ENCODE results near the gene RAMP3.
A peak's percentile ranks its signal among the peaks of the same experiment; 100 is the strongest.
"Not testable (repeated sequence)": the region's sequence is repeated elsewhere in the genome, so short reads cannot be mapped to it uniquely, and the experiment has no call there.

RAMP3 gene

DNA sequence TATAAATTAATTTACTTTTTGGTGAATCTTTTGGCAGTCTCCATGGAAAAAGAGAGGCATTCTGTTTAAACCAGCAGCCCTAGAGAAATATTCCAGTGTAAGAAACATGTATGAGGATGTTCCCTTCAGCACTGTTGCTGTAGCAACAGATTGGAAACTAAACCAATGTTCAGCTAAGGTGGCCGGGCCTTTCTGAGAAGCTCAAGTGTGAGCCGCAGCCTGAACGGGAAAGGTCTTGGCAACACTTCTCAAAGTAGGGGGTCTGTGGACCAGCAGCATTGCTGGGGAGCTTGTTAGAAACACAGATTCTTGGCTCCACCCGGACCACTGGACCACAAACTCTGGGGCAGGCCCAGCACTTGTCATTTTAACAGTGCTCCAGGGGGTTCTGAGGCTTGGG is 36.2 kb downstream of the RAMP3 start:
- no peak for DNase-seq (ENCODE audit: low read depth in 2 of 2)

- DNase-seq (ENCODE audit: low read depth in 2 of 2) = peak; percentile 37 to 69
Measured at GRCh38 chr7:45196374-45196773, 38.8 kb downstream of the RAMP3 start.

GRCh38 chr7:45197461-45197860 is 39.9 kb downstream of the RAMP3 start:
- DNase-seq (ENCODE audit: low read depth in 2 of 2) = no peak

DNA sequence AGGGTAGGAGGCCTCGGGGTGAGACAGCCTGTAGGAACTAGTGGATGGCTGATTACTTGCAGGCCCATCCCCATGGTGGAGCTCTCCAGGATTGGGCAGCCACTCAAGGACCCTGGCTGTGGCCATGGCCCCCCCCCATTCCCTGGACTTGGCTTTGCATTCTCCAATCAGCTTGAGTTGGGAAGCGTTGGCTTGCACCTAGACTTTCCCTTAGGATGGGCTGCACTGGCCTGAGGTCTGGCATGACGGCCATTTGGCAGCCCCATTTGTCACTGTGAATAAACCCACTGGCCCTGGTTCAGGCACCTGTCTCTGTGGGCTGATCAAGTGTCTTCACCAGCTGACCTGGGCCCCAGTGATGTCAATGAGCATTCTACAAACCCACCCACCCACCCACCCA is 41.4 kb downstream of the RAMP3 start:
- no peak for DNase-seq (ENCODE audit: low read depth in 2 of 2)

DNA sequence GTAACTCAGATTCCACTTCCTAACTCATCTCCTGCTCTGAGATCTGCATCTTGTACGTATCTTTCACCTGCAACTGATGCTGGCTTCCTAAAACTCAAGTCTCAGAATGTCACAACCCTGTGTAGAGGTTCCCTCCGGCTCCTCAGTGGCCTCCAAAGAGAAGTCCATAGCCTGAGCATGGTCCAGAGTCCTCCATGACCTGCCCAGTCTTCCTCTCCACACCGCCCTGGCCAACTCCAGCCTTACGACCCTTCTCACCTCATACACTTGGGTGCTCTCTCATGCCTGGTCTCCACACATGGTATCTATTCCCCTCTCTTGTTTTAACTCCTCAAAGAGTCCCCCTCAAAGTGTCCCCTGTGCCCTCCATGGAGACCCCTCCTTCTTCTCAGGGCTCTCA is 41.9 kb downstream of the RAMP3 start:
- DNase-seq (ENCODE audit: low read depth in 2 of 2) = no peak

DNA sequence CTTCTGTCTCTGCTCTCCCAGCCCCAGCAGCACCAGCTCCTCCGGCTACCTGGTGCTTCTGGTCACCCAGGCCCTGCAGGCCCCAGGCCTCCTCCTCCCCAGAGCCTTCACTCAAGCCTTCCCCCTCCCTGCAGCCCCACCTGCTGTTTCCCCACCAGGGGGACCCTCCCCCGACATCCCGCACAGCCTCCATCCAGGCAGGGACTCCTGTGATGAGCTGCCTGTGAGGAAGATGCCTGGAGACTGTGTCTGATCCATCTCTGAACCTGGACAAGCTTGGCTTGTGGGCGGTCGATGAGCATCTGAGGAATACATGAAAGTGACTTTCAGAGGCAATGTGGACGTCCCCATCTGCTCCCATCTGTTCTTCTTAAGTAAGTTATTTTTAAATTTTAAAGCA is 45.0 kb downstream of the RAMP3 start:
- no peak for DNase-seq (ENCODE audit: low read depth in 2 of 2)

DNA sequence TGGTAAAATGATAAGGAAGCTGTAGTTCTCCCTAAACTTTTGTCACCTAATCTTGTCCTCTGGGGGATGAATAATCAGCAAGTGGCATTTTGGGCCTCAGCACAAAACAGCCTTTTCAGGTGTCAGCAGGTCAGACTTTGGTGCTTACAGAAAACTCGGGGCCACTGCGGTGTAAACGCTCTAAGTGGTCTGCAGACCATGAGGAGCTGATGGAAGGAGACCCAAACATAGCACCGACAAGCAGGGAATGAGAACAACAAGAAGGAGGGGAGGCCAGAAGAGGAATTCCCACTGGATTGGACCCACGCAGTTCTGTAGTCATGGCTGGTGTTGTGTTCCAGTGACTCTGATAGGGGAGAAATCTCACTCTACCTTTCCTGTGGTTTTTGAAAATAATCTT is 45.4 kb downstream of the RAMP3 start:
- DNase-seq (ENCODE audit: low read depth in 2 of 2) = no peak

DNA sequence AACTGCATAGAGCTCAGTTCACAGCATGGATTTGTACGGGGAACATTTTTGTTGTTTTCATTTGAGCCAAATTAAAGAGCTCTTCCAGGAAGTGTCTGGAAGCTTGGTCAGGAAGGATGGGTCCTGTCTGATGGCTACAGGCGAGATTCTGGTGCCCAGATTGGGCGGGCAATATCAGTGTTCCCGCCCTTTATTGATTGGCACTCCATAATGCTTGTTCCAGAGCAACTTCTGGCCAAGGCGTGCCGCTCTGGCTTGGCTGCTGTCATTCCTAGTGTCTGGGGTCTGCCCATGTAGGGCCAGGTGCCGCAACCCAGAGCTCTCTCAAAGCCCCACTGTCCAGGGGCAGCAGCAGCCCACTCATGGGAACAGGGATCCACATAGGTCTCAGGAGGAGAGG is 45.9 kb downstream of the RAMP3 start:
- no peak for DNase-seq (ENCODE audit: low read depth in 2 of 2)

DNA sequence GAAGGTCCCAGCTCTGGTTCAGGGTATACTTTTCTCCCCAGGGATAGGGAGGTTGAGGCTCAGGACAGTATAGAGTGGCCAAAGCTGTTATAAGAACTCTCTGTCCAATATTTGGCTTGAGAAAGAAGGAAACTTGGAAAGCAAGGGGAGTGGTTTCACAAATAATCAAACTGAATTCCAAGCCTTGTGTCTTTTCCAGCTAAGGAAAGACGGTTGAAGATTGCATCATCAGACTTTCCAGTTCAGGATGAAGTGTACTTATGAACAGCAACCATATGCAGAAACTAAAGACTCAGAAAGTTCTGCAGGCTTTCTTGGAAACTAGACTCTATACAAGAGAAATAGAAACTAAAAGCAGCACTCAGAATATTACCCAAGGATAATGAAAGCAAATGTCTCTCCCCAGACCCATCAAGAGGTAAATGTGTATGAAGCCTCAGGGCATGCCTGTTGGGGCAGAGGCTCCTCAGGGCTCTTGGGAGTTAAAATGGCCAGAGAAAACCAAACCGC is 46.4 kb downstream of the RAMP3 start:
- no peak for DNase-seq (ENCODE audit: low read depth in 2 of 2)

DNA sequence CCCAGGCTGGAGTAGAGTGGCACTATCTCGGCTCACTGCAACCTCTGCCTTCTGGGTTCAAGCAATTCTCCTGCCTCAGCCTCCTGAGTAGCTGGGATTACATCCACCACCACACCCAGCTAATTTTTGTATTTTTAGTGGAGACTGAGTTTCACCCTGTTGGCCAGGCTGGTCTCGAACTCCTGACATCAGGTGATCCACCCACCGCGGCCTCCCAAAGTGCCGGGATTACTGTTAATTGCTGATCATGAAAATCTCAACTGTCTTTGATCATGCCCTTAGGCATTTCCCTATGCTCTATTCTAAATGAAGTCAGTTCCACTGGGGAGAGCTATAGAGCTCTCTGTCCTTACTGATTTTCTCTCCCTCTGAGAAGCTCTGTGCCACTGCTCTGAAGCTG is 48.7 kb downstream of the RAMP3 start:
- DNase-seq (ENCODE audit: low read depth in 2 of 2) = not testable (repeated sequence)

DNA sequence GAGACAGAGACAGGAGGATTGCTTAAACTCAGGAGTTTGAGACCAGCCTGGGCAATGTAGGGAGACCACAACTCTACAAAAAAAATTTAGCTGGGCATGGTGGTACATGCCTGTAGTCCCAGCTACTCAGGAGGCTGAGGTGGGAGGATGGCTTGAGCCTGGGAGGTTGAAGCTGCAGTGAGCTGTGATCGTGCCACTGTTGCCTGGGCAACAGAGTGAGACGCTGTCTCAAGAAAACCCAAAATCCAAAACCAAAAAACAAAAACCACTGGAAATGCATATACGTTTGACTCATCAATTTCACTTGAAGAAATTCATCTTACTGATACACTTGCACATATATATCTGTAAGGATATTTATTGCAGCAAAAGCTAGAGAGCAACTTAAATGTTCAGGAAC is 52.3 kb downstream of the RAMP3 start:
- not testable (repeated sequence) for DNase-seq (ENCODE audit: low read depth in 2 of 2)

DNA sequence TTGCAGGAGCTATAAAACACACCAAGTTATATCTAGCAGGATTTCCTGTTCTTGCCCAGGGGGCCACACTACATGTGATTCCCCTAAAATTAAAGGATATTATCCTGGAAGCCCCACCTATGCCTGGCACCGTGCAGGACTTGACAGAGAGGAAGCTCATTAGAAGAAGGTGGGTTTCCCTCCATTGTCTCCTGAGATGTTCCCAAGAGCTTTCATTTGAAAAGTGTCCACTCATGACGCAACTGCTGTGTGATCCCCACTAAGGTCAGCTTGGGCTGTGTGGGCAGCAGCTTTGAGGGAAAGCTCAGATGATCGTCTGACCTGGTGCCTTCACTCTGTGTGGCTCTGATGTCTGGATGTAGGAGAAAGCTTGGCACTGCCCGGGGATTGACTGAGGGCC is 53.5 kb downstream of the RAMP3 start:
- no peak for DNase-seq (ENCODE audit: low read depth in 2 of 2)

DNA sequence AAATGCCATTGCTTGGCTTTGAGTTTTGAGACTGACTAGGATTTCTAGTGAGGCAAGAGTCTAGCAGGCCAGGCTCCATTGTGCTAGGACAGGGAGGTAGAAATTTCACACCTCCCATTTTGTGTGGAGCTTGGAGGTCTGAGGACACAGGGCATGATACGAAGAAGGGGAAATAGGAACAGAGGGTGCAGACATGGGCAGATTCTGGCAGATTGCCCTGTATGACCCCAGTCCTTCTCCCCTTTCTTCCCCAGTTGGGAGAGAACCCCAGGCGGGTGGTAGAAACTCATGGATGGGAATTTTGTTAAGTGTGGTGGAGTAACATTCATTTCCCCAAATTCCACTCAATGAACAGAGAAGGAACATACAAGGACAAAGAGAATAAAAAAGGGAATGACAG is 54.4 kb downstream of the RAMP3 start:
- DNase-seq (ENCODE audit: low read depth in 2 of 2) = no peak

GRCh38 chr7:45212606-45213005 is 55.0 kb downstream of the RAMP3 start:
- no peak for DNase-seq (ENCODE audit: low read depth in 2 of 2)

GRCh38 chr7:45215601-45216062 is 58.0 kb downstream of the RAMP3 start:
- DNase-seq (ENCODE audit: low read depth in 2 of 2) = no peak

DNA sequence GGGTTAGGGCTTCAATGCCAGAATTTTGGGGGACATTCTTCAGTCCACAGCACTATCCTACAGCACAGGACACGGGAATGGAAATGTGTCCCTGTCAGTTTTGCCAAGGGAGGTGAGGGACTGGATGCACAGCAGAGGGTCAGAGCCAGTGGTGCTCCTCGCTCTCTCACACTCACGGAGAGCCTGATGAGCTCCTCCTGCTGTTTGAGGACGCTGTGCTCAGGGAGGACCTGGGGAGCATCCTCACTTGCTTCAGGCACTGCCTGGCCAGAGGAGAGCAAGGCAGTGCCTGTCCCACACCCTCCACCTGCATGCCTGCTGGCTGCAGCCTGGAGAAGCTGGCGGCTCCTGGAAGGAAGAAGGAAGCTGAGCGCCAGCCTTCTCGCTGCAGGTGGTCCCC is 58.6 kb downstream of the RAMP3 start:
- DNase-seq (ENCODE audit: low read depth in 2 of 2) = no peak

GRCh38 chr7:45216622-45217165 is 59.1 kb downstream of the RAMP3 start:
- no peak for DNase-seq (ENCODE audit: low read depth in 2 of 2)

GRCh38 chr7:45217358-45217757 is 59.8 kb downstream of the RAMP3 start:
- DNase-seq (ENCODE audit: low read depth in 2 of 2) = no peak

- no peak for DNase-seq (ENCODE audit: low read depth in 2 of 2)
Measured at GRCh38 chr7:45219130-45219529, 61.5 kb downstream of the RAMP3 start.

DNA sequence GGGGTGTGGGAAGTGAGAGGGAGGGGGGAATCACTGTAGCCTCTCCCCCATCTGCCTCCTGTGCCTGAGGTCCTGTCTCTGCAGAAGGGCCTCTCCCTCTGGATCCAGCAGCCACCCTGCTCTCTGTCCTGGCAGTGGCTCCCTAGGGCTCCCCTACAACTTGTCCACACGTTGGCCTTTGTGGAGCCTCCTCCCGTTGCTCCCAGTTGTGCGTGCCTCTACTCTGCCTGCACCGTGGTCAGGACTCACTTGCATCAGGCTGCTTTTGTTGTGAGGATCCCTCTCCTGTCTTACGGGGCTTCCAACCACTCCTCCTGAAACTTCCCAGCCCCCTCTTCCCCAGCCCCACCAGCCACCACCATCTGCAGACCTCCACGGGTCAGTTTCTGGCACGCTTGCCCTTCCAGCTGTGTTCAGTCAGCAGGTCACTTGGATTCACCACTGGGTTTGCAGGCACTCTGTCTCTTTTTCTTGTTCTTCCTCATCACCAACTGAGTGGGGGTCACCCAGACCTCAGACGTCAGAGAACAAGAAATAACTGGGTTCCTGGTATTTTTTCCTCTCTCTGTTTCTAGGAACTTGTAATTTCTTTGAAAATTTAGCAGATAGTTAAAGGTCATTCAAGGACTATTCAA is 62.3 kb downstream of the RAMP3 start:
- no peak for DNase-seq (ENCODE audit: low read depth in 2 of 2)

DNA sequence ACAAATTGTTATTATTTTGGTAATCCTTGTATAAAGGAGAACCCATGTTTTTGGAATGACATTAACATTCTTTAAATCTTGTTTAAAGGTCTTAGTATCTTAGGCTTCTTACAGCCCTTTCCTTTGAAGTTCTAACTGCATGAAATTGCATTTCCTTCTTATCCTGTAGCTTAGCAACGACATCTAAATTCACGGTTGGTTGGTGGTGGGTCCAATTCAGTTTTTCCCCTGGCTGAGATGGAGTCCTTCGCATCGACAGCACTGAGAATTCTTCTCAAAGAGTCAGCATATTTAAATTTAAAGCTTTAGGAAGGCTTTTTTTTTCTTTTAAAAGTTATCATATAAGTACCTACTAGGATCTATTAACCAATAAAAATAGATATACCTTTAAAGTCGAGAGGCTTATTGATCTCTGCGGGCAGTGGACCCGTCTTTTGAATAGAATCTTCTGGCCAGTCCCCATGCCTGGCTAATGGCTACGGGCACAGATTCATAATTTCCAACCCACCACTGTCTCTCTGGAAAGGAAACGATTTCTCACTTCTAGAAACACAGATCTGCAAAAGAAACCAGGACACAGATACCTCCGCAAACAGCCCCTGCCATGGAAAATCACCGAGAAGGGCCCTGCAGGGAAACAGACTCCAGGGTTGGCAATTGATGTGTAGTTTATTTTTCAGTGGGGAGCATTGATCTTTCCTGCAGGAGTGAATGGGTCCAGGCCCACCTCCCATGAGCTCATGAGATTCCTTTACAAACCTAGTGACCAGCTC is 63.4 kb downstream of the RAMP3 start:
- no peak for DNase-seq (ENCODE audit: low read depth in 2 of 2)

DNA sequence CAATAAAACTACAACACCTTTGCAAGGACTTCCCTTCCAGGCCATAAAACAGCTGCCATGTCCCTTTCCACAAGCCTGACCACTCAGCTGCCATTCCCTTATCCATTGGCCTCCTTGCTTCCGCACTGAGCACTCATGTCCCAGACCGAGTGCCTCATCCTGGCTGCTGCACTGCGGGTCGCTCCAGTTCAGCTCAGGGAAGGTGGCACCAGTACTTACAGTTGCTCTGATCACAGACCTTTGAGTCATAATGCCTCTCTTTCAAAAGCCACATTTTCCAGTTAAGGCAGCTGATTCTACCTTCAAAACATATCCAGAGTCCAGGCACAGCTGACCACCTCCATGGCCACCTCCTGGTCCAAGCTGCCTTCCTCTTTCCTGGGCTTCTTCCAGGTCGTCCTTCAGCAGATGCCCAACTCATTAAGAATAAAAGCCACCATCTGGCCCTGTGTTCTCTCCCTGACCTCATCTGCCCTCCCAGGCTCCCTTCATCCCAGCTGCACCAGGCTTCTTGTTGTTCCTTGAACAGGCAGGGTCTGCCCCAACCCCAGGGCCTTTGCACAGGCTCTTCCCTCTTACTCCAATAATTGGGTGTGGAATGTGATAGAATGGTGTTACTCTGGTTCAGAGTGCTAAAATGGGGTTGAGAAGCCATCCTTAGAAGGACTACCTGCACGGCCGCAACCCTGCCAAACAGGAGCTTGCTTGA is 64.5 kb downstream of the RAMP3 start:
- no peak for DNase-seq (ENCODE audit: low read depth in 2 of 2)

Measured in stimulated activated CD4-positive, alpha-beta T cell treated with anti-CD3 and anti-CD28 coated beads, Interleukin-4, amount 100 ng/mL, for 48 hours (primary cell).